ENCODE data around the gene ARHGEF16. TPM values are rescaled to one million over a fixed set of nuclear protein-coding genes. Genes with fewer than 3 reads are reported as not detected.

Gene ARHGEF16
- total RNA-seq, 4 donors from 2014 or later, result 5.9 to 13.6 (median 8.4) TPM

GRCh38 chr1:3501856-3502640 lies 47.6 kb downstream of the ARHGEF16 start:
- Histone ChIP-seq H3K27me3 (no peaks in the 10 kb centered on the region), H3K4me3 (no peak overlapping the region), H3K4me1 (peaks cover 33% of the 10 kb centered on the region), H3K36me3 (peaks cover 59% of the 10 kb centered on the region), H3K27ac (no peak overlapping the region), H3K9me3 (no peaks in the 10 kb centered on the region)
- no peak for TF ChIP-seq POLR2AphosphoS5 (IDR thresholded peaks at IDR 0.05)
- no peak for TF ChIP-seq POLR2A (IDR thresholded peaks at IDR 0.05)
- TF ChIP-seq, protein P1, sequence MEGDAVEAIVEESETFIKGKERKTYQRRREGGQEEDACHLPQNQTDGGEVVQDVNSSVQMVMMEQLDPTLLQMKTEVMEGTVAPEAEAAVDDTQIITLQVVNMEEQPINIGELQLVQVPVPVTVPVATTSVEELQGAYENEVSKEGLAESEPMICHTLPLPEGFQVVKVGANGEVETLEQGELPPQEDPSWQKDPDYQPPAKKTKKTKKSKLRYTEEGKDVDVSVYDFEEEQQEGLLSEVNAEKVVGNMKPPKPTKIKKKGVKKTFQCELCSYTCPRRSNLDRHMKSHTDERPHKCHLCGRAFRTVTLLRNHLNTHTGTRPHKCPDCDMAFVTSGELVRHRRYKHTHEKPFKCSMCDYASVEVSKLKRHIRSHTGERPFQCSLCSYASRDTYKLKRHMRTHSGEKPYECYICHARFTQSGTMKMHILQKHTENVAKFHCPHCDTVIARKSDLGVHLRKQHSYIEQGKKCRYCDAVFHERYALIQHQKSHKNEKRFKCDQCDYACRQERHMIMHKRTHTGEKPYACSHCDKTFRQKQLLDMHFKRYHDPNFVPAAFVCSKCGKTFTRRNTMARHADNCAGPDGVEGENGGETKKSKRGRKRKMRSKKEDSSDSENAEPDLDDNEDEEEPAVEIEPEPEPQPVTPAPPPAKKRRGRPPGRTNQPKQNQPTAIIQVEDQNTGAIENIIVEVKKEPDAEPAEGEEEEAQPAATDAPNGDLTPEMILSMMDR (IDR thresholded peaks at IDR 0.05), result no peak
- TF ChIP-seq EP300 (IDR thresholded peaks at IDR 0.05), result no peak
- WGBS, result 85% methylated on average over 5 of the region's 26 CpGs
- peak; percentile 89 to 99 for DNase-seq (ENCODE audit: low spot score in 2 of 2)

GRCh38 chr1:3502641-3503524 lies 48.4 kb downstream of the ARHGEF16 start:
- Histone ChIP-seq H3K9me3 (no peaks in the 10 kb centered on the region), H3K27me3 (no peaks in the 10 kb centered on the region), H3K4me1 (peaks cover 33% of the 10 kb centered on the region), H3K36me3 (peaks cover 59% of the 10 kb centered on the region), H3K4me3 (no peak overlapping the region), H3K27ac (no peak overlapping the region)
- TF ChIP-seq, protein P1 (IDR thresholded peaks at IDR 0.05), result no peak
- no peak for TF ChIP-seq POLR2A (IDR thresholded peaks at IDR 0.05)
- no peak for TF ChIP-seq EP300 (IDR thresholded peaks at IDR 0.05)
- TF ChIP-seq POLR2AphosphoS5 (IDR thresholded peaks at IDR 0.05), result no peak
- 84% methylated on average over 10 of the region's 22 CpGs for WGBS
- no peak for DNase-seq (ENCODE audit: low spot score in 2 of 2)

DNA sequence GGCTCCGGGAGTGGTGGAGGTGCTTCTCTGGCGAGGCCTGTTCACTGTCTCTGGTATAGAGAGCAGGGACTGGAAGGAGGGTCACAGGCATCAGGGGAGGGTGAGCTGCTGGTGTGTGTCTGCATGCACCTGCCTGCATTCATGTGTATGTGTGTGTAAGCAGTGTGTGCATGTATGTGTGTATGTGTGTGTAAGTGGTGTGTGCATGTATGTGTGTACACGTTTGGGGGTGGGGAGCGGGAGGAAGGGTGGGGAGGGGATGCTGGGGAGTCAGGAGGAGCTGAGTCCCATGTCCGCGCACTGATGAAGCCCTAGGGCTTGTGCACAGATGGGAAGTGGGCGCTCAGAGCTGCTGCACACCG lies 49.0 kb downstream of the ARHGEF16 start:
- 84% methylated on average over 8 of the region's 8 CpGs for WGBS
- no peak for DNase-seq (ENCODE audit: low spot score in 2 of 2)
- no peaks in the 10 kb centered on the region for H3K9me3 ChIP-seq
- peaks cover 33% of the 10 kb centered on the region for H3K4me1 ChIP-seq
- TF ChIP-seq, protein P1 (IDR thresholded peaks at IDR 0.05), result no peak
- TF ChIP-seq POLR2AphosphoS5 (IDR thresholded peaks at IDR 0.05), result no peak
- no peak for TF ChIP-seq EP300 (IDR thresholded peaks at IDR 0.05)
- TF ChIP-seq POLR2A (IDR thresholded peaks at IDR 0.05), result no peak
- H3K4me3 ChIP-seq, result no peak overlapping the region
- H3K27ac ChIP-seq, result peak overlapping the region; percentile 10
- no peaks in the 10 kb centered on the region for H3K27me3 ChIP-seq
- peaks cover 59% of the 10 kb centered on the region for H3K36me3 ChIP-seq

GRCh38 chr1:3504151-3504821 lies 49.8 kb downstream of the ARHGEF16 start:
- no peak overlapping the region for H3K4me3 ChIP-seq
- peaks cover 57% of the 10 kb centered on the region for H3K36me3 ChIP-seq

More at GRCh38 chr1:3504151-3504821, 49.8 kb downstream of the ARHGEF16 start:
- TF ChIP-seq POLR2AphosphoS5 (IDR thresholded peaks at IDR 0.05) (peak in 1 of 3 donors; percentile 62), POLR2A (IDR thresholded peaks at IDR 0.05) (no peak), EP300 (IDR thresholded peaks at IDR 0.05) (no peak)
- TF ChIP-seq, protein P1 (IDR thresholded peaks at IDR 0.05), result no peak
- DNase-seq (ENCODE audit: low spot score in 2 of 2), result peak; percentile 92 to 93
- 27% methylated on average over 8 of the region's 31 CpGs for WGBS
- H3K9me3 ChIP-seq, result no peaks in the 10 kb centered on the region
- peak overlapping the region; percentile 79 for H3K27ac ChIP-seq
- peaks cover 33% of the 10 kb centered on the region for H3K4me1 ChIP-seq
- H3K27me3 ChIP-seq, result no peaks in the 10 kb centered on the region

Measured in suprapubic skin (tissue), 4 donors.